Measurements from ENCODE around the gene TEX10.

The TEX10 gene

DNA sequence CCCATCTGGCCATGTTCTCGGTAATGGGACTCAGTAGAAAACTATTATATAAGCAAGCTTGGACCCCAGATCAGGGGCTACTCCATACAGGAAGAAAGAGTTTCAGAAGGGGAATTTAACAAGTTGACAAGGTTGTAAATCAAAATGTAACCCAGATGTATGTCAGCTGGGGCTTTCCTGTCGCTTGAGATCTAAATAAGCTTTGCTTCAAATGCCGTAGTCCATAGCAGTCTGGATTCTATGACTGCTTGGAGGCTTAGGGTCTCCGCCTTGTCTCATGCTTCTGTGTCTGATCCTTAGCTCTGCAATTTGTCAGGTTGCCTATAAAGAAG, 70.4 kb downstream of the TEX10 start:
- DNase-seq, result no peak

DNA sequence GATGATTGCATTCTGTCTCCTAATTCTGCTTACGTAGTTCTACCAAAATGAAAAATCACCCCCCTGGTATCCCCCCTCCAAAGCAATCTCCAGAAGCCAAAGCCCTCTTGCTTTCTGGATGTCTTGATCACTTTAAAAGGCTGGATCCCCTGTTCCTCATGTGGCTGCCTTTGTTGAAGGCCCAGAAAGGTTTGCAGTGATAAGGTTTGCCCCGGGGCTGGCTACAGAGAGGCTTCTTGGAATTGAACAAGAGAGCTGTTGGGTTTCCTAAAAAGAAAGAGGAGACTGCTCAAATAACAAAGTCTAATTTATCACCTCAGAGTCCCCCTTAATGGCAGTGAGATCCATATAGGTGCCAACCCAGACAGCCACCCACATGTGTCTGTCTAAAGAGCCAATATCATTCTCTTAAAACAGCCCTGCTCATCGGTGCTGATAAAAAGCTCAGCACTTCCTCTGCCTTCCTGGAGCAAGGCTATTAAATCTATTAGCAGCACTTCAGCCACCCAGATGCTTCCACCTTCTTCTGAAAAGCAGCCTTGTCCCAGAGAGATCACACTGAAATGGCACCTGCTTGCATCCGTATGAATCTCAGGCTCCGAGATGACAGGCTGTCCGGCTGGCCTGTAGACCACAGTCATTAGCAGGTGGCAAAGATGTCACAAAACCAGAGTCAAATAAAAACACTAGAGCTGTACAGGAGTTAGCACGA, 70.9 kb downstream of the TEX10 start:
- no peak for DNase-seq

GRCh38 chr9:100281066-100281465, 71.7 kb downstream of the TEX10 start:
- DNase-seq, result no peak

DNA sequence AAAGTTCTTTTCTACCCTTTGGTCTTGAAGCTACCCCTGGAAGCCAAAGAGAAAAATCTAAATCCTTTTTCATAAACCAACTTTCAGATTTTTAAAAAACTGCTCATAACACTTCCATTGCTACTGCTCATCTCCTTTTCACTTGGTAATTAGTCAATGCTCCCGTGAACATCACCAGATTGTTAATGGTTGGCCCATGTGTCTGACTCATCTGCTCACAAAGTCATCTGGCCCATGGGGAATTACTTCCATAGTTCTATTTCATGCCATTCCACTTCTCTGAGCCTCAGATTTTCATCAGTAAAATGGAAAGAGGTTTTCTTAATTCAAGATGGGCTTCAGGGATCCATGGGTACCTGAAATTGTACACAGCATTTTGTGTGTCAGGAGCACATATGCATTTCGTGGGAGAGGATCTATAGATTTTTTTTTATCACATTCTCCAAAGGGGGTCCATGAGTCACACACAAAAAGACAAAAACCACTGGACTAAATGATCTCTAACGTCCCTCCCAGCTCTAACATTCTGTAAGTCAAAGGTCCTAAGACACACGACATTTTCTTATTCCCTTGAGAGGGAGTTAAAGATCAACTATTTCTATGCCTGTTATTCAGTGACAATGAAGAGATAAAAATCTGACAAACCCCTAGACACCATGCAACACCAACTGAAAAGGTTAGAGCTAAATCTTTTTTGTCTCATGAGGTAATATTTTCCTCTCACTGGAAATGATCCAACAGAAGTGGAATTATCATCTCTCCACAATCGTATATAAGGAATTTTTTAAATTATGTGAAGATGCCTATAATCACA, 75.4 kb downstream of the TEX10 start:
- DNase-seq, result no peak

GRCh38 chr9:100269656-100270055, 83.1 kb downstream of the TEX10 start:
- no peak for DNase-seq

DNA sequence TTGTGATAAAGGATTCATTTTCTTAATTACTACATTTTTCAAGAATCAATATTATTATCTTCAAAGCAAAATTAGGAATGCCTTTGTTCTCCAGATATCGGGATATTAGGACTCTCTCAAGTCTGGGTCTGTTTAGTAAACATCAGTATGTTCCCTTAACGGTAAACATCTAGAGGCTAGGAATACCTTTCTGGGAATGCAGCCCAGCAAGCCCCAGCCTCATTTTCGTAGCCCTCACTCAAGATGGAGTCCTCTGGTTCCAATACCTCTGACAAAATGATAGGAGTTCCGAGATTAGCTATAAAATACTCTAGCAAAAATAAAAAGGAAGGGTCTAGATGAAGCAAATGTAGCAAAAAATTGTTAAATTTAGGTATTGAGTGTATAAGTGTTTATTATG, 84.5 kb downstream of the TEX10 start:
- no peak for DNase-seq

DNA sequence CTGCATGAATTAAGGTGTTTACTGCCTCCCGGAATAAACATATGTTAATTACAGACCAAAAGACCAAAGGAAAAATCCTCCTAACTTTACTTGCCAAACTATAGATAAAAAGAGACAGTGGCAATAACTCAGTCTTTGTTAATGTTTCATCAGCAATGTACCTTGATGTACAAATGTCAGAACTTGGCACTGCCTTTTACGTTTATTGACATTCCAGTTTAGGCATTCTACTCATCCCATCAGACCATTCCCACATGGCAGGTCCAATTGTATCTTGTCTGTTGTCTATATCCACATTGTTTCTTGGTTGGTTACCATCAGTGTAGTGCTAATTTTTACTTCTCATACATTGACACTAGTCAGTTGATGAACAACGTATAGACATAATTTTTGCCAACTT, 85.5 kb downstream of the TEX10 start:
- DNase-seq, result no peak

Measured in NCI-H510A treated with DMSO at 0.1 percent for 48 hours (cell line).